ENCODE data around the gene NGDN. TPM values are rescaled to one million over a fixed set of nuclear protein-coding genes. Genes with fewer than 3 reads are reported as not detected.

Gene NGDN
- total and polyA plus RNA-seq, 2 donors: 33.9 to 48.3 TPM

DNA sequence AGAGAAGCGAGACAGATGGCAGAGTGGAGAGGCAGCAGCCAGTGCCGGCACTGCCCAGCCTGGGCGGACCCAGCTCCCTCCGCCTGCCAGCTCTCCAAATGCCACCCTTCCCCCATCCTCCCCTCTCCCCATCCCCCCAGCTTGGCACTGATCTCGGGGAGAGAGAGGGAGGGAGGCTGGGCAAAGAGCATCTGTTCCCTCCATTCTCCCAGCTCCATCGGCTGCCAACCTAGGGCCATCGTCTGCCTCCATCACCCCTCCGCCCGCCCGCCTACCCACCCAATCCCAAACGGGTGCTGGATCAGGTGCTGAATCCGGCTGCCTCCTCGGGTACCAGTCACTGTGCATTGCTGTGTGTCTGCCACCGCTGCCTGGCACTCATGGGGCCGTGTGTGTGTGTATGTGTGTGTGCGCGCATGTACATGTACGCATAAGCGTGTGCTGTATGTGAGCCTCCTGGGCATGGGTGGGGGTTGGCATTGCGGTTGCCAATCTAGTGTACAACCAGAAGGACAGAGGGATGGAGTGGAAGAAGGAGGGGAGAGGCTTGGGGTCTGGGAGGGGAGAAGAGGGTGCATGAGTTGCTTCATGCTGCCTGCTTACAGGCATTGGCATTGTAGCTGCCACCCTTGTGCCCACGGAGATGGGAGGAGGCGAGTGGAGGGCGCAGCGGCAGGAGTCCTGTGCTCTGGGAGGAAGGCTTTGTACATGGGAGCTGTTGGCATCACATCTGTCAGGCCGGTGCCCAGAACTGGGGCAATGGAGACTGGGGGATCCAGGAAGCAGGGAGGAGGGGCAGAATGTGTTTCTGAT is 43.7 kb downstream of the NGDN start:
- Histone ChIP-seq H3K4me3 (ENCODE audit: low read depth, low read length) (no peak overlapping the region), H3K36me3 (ENCODE audit: insufficient read depth) (no peaks in the 10 kb centered on the region), H3K27ac (ENCODE audit: low read depth) (no peak overlapping the region), H3K4me1 (ENCODE audit: insufficient read depth) (no peaks in the 10 kb centered on the region)
- 88% methylated on average over 25 of the region's 25 CpGs for WGBS
- DNase-seq (ENCODE audit: extremely low spot score): no peak

DNA sequence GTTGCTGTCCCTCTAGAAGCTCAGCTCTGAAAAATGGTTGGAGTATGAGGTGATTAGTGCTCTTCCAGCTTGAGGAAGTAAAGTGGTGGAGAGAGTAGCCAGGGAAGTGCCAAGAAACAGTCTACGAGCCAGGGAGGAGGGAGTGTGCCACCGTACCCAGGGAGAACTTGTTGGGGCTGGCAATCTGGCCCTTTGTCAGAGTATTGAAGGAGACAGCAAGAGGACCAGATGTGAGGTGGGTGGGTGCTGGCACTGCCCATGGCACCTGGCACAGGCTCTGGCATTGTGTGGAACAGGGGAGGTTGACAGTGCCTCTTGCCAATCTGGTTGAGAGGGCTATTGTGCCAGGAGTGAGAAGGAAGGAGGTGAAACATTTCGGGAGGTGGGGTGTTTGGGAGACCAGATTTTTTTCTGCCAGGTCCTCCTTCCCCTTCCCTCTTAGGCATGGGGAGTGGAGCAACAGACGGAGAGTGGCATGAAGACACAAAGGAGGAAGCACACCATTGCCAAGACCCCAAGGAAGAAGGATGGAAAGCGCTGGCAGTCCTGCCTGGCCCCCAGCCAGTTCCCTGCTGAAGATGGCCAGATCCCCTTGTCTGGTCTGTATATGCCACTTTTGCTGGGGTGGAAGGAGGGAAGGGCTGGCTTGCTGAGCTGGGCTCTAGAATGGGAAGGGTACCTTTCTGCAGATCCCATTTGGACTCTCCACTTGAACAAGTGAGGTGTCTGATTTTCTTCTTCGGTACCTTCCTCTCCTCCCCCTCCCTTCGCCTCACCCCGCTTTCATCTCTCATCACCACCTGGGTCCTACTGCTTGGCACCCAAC is 44.5 kb downstream of the NGDN start:
- no peaks in the 10 kb centered on the region for H3K4me1 ChIP-seq (ENCODE audit: insufficient read depth)
- no peak for DNase-seq (ENCODE audit: extremely low spot score)
- no peaks in the 10 kb centered on the region for H3K36me3 ChIP-seq (ENCODE audit: insufficient read depth)
- no peak overlapping the region for H3K27ac ChIP-seq (ENCODE audit: low read depth)
- 89% methylated on average over 8 of the region's 8 CpGs for WGBS
- H3K4me3 ChIP-seq (ENCODE audit: low read depth, low read length): no peak overlapping the region

DNA sequence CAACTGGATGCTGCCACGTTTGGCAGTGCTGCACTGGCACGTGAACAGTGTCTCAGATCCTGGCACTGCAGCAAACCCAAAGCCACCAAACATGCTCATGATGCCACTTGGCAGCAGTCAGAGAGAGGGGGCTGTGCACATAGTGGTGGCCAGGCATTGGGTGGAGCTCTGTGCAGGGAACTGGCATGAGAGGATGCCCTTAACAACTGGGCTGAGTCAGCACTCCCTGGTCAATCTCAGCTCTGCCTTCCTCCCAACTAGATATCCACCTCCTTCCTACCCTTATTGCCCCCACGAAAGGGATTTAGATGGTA is 45.1 kb downstream of the NGDN start:
- Histone ChIP-seq H3K4me3 (ENCODE audit: low read depth, low read length) (no peak overlapping the region), H3K36me3 (ENCODE audit: insufficient read depth) (no peaks in the 10 kb centered on the region), H3K27ac (ENCODE audit: low read depth) (no peak overlapping the region), H3K4me1 (ENCODE audit: insufficient read depth) (no peaks in the 10 kb centered on the region)
- DNase-seq (ENCODE audit: extremely low spot score): no peak
- 68% methylated on average over 3 of the region's 3 CpGs for WGBS

DNA sequence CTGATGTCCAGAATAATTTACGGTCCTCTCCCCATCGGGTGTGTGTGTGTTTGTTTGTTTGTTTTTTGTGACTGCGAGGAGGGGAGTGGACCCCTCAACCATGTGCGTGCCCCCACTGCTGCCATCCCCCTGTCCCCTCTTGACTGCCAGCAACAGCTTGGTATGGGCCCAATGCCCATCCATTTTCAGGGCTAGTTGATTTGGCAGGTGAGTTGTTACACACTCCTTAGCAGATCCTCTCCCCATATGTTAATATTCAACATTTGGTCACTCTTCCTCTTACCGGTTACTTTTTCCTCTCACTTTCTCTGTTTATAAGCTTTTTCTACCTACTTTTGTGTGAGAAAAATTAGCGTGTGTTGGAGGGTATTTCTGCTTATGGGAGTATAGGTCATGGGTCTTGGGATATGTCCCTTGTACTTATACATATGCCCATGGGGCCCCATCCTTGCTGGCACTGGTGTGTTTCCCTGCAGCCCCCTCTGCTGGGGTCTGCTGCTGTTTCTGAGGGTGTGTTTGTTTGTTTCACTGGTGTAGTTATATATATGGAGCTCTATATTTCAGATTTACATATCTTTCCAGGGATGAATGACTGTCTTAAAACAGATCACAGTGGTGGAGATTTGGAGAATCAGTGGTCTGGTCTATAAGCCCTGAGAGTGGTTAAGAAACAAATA is 48.3 kb downstream of the NGDN start:
- 80% methylated on average over 6 of the region's 6 CpGs for WGBS
- Histone ChIP-seq H3K4me3 (ENCODE audit: low read depth, low read length) (no peak overlapping the region), H3K36me3 (ENCODE audit: insufficient read depth) (no peaks in the 10 kb centered on the region), H3K4me1 (ENCODE audit: insufficient read depth) (no peaks in the 10 kb centered on the region), H3K27ac (ENCODE audit: low read depth) (no peak overlapping the region)
- no peak for DNase-seq (ENCODE audit: extremely low spot score)

DNA sequence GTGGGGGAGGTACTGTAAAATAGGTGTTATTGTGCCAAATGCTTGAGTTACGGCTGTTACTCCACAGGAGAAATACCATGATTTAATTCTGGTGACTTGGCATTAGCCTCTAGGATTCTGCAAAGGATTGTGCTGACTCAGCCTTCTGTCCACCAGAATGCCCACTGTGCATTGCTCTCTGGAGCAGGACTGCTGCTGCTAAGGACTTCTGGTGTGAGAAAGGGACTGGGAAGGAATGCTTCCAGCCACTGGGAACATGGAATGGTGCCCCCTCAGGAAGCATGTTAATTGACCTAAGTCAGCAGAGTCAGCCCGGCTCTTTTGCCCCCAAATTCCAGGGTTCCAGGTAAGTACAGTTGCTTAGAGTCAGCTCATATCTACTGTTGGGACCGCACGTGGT is 49.2 kb downstream of the NGDN start:
- no peaks in the 10 kb centered on the region for H3K36me3 ChIP-seq (ENCODE audit: insufficient read depth)
- WGBS: 76% methylated on average over 4 of the region's 4 CpGs
- no peak overlapping the region for H3K27ac ChIP-seq (ENCODE audit: low read depth)
- H3K4me3 ChIP-seq (ENCODE audit: low read depth, low read length): no peak overlapping the region
- no peaks in the 10 kb centered on the region for H3K4me1 ChIP-seq (ENCODE audit: insufficient read depth)
- DNase-seq (ENCODE audit: extremely low spot score): no peak

DNA sequence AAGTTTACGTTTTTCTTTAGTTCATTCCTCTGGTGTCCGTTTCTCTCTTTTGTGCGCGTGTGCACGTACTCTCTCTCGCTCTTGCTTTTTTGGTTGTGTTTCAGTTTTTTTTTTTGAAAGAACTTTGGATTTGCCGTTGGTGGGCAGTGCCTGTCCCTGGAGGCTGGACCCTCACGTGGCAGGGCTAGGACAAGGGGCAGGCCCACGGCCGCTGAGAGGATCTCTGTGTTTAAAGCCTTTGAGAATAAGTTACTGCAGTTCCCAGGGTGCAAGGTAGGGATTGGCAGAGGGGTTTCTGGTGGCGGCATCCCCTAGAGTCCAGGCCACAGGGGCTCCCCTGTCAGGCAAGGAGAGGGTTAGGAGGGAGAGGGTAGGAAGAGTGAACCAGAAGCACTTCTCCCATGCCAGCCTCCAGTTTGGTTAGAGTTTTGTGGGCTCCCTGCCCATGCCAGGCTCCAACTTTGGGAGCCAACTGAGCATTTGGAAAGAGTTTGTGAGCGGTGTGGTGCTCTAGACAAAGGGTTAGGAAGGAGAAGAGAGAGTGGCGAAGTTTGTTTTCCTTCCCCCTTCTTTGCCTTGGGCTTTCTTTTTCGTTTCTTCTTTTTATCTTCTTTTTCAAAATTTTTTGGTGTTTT is 51.5 kb downstream of the NGDN start:
- no peaks in the 10 kb centered on the region for H3K36me3 ChIP-seq (ENCODE audit: insufficient read depth)
- H3K4me1 ChIP-seq (ENCODE audit: insufficient read depth): no peaks in the 10 kb centered on the region
- 79% methylated on average over 14 of the region's 14 CpGs for WGBS
- H3K4me3 ChIP-seq (ENCODE audit: low read depth, low read length): no peak overlapping the region
- no peak for DNase-seq (ENCODE audit: extremely low spot score)
- no peak overlapping the region for H3K27ac ChIP-seq (ENCODE audit: low read depth)

DNA sequence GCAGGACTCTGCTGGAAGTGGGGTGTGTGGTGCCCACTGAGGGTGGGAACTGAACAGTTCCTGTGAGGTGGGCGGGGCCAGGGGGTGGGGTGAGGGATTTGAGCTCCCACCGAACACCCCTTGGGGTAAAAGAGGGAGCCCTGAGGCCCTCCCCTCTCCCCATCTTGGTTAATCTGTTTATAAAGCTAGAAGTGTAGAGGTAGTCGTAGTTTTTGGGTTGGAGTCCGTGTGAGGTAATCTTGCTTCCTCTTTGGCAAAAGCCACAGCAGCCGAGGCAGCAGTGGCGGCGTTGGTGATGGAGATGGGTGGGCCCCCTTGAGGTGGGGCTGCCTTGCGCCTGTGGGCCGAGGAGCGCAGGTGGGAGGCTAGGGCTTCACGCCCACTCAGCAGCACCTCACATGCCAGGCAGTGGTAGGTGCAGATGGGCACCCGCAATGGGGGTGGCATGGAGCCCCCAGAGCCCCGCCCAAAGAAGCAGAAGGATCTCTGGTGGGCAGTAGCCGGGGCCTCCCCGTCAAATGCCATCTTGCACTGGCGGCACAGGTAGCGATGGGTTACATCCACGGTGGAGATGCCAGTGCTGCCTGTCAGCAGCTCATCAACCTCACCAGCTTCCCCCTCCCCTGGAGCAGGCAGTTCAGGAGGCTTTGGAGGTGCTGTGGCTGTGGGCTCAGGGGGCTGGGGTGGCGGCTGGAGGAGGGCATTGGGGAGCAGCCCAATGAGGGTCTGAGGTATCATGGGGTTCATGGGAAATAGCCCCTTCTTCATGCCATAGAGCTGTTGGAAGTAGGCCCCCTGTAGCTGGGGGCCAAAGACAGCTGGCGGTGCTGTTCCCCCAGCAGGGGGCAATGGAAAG is 52.5 kb downstream of the NGDN start:
- Histone ChIP-seq H3K27ac (ENCODE audit: low read depth) (no peak overlapping the region), H3K36me3 (ENCODE audit: insufficient read depth) (no peaks in the 10 kb centered on the region), H3K4me1 (ENCODE audit: insufficient read depth) (no peaks in the 10 kb centered on the region), H3K4me3 (ENCODE audit: low read depth, low read length) (no peak overlapping the region)
- WGBS: 88% methylated on average over 20 of the region's 20 CpGs
- DNase-seq (ENCODE audit: extremely low spot score): no peak

DNA sequence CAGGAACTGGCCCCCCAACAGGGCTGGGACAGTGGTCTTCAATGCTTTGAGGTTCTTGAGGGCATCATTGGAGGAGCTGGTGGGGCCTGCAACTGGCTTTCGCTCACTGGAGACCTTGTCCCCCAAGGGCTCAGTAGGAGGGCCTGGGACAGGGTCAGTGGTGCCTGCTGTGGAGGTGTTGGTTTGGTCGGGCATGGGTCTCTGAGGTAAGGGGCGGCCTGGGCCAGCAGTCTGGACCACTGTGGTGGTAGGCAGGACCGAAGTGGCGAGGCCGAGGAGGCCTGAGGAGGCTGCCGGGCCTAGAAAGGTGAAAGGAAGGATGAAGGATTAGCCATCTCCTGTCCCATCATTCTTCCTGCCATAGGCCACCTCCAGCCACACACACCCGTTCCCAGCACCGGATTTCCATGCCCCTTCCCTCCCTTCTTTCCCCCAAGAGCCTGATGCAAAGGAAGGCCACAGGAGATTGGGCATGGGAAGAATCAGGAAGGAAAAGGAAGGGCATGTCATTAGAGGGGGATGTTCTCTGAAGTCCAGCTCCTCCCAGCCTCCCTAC is 53.2 kb downstream of the NGDN start:
- 89% methylated on average over 9 of the region's 9 CpGs for WGBS

DNA sequence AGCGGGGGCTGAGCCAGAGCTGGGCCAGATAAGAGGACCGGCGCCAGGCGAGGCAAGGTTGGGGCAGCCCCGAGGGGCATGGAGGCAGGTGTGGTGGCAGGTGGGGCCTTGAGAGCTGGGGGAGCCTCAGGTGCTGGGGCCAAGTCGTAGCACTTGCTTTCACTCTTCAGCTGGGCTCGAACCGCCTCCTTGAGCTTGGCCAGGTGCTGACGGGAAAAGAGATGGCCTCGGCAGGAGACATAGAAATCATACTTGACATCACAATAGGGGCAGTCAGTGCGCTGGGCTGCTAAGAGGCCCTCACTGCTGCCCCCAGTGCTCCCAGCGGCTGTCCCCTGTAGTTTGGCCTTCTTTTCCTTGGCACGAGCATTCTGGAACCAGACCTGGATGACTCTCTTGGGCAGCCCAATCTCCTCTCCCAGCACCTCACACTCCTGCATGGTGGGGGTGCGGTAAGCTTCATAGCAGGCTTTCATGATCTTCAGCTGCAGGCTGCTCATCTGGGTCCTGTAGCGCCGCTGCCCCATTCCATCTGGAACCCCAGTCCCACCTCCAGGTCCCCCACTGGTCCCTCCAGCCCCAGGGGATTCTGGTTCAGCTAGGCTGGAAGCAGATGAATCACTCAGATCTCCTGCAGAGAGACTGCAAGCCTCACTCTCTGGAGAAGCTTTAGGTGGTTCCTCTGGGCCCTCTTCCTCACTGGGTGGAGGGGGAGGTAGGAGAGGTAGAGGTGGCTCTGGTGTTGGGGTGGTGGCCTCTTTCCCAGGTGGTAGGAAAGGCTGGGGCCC is 53.9 kb downstream of the NGDN start:
- H3K4me1 ChIP-seq (ENCODE audit: insufficient read depth): no peaks in the 10 kb centered on the region
- H3K36me3 ChIP-seq (ENCODE audit: insufficient read depth): no peaks in the 10 kb centered on the region
- no peak overlapping the region for H3K4me3 ChIP-seq (ENCODE audit: low read depth, low read length)
- no peak for DNase-seq (ENCODE audit: extremely low spot score)
- no peak overlapping the region for H3K27ac ChIP-seq (ENCODE audit: low read depth)
- WGBS: 91% methylated on average over 16 of the region's 16 CpGs

More for the DNA sequence above, 53.2 kb downstream of the NGDN start:
- no peak overlapping the region for H3K4me3 ChIP-seq (ENCODE audit: low read depth, low read length)
- no peaks in the 10 kb centered on the region for H3K36me3 ChIP-seq (ENCODE audit: insufficient read depth)
- H3K27ac ChIP-seq (ENCODE audit: low read depth): no peak overlapping the region
- DNase-seq (ENCODE audit: extremely low spot score): no peak
- no peaks in the 10 kb centered on the region for H3K4me1 ChIP-seq (ENCODE audit: insufficient read depth)

DNA sequence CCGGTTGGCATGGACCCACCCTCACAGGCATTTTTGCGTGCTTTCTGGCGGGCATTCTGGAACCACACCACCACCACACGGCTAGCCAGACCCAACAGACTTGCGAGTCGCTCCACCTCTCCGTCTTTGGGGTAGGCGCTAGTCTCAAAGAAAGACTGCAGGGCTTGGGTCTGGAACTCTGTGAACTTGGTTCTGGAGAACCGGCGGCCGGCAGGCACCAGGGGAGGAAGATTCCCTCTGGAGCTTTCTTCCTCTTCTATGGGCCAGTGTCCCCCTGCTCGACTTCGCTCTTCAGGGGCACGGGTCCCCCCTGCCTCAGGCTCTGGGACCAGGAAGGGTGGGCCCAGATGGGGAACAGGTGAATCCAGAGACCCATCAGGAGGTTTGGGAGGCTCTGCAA is 55.5 kb downstream of the NGDN start:
- Histone ChIP-seq H3K4me3 (ENCODE audit: low read depth, low read length) (no peak overlapping the region), H3K4me1 (ENCODE audit: insufficient read depth) (no peaks in the 10 kb centered on the region), H3K27ac (ENCODE audit: low read depth) (no peak overlapping the region), H3K36me3 (ENCODE audit: insufficient read depth) (no peaks in the 10 kb centered on the region)
- no peak for DNase-seq (ENCODE audit: extremely low spot score)
- WGBS: 93% methylated on average over 14 of the region's 14 CpGs

DNA sequence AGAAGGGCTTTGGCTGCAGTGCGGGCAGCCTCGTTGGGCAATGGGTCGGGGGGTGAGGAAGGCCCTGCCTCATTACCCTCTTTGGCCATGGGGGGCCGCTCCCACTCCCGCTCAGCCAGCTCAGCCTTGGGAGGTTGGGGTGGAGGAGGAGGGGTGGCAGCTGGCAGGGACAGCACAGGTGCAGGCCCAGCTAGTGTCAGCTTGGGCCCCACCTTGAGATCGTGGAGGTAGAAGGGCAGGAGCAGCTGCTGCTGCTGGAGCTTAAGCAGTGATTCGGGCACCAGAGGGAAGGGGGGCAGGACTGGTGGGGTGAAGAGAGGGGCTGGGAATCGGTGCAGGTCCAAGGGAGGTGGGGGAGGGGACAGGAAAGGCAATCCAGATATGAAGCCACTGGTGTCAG is 56.1 kb downstream of the NGDN start:
- Histone ChIP-seq H3K4me3 (ENCODE audit: low read depth, low read length) (no peak overlapping the region), H3K36me3 (ENCODE audit: insufficient read depth) (no peaks in the 10 kb centered on the region), H3K4me1 (ENCODE audit: insufficient read depth) (no peaks in the 10 kb centered on the region), H3K27ac (ENCODE audit: low read depth) (no peak overlapping the region)
- no peak for DNase-seq (ENCODE audit: extremely low spot score)
- WGBS: 78% methylated on average over 8 of the region's 8 CpGs

Measured in urinary bladder (tissue), 4 donors.